GM12872 (cell line): ENCODE measurements around the gene NME7.

Experiments
- TF ChIP-seq, protein P1 (sequence below): IDR thresholded peaks from 3 replicates; pipeline ENCODE4 v1.5.1; 2011; ENCODE audit warnings: low read depth, mild to moderate bottlenecking, low read length, moderate library complexity; ENCODE audit not compliant: insufficient read depth

The NME7 gene

DNA sequence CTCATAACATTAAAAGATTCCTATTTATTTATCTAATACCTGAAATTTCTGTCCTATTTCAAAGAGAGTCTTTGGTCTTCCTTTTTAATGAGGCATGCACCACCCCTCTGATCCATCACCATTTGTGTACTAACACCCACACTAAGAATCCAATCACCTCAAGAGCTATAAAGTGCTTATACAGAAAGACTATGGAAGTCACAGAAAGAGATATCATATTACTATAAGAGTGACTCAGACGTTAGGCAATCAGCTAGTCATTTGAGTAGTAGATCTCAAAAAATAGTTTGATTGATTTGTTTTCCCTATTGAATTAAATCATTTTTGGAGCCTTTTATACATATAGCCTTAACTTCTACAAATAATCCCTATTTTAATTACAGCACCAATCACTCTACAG is 46.1 kb downstream of the NME7 start:
- TF ChIP-seq, protein P1, sequence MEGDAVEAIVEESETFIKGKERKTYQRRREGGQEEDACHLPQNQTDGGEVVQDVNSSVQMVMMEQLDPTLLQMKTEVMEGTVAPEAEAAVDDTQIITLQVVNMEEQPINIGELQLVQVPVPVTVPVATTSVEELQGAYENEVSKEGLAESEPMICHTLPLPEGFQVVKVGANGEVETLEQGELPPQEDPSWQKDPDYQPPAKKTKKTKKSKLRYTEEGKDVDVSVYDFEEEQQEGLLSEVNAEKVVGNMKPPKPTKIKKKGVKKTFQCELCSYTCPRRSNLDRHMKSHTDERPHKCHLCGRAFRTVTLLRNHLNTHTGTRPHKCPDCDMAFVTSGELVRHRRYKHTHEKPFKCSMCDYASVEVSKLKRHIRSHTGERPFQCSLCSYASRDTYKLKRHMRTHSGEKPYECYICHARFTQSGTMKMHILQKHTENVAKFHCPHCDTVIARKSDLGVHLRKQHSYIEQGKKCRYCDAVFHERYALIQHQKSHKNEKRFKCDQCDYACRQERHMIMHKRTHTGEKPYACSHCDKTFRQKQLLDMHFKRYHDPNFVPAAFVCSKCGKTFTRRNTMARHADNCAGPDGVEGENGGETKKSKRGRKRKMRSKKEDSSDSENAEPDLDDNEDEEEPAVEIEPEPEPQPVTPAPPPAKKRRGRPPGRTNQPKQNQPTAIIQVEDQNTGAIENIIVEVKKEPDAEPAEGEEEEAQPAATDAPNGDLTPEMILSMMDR: no peak

DNA sequence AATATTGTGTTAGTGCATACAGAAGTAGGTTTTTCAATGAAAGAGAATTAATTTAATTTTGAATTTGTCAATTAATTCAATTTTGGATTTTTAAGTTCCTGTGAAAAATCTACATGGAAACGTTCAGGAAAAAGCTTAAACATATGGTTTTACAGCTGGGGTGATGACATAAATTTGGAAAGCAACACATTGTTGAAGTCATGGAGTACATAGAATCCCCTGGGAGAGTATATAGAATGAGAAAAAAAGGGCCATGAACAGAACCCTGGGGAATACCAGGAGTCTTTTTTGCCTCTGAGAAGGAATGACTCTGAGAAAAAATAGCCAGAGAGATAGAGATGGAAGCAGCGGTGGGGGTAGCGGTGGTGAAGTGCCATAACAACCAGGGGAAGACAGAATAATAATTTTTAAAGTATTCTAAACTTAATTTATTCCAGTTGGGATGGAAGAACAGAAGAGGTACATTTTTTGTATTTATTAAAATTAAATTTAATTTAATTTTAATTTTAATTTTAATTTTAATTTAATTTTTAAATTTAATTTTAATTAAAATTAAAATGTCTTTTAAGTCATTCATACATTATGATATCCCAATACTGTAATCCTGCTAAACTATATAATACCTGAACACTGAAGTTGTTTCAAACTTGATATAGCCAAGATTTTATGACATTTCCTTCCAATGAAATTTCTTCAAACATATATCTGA is 48.9 kb downstream of the NME7 start:
- TF ChIP-seq, protein P1: no peak

DNA sequence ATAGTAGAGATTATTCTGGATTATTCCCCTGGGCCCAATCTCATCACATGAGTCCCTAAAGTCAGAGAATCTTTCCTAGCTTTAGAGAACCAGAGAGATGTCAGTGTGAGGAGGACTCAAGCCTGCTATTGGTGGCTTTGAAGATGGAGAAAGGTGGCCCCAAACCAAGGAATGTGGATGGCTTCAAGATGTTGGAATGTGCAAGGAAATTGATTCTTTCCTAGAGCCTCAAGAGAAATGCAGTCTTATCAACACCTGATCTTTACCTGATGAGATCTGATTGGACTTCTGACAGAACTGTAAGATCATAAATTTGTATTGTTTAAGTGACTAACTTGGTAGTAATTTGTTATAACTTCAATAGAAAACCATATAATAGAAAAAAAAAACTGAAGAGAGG is 51.0 kb downstream of the NME7 start:
- TF ChIP-seq, protein P1: no peak

DNA sequence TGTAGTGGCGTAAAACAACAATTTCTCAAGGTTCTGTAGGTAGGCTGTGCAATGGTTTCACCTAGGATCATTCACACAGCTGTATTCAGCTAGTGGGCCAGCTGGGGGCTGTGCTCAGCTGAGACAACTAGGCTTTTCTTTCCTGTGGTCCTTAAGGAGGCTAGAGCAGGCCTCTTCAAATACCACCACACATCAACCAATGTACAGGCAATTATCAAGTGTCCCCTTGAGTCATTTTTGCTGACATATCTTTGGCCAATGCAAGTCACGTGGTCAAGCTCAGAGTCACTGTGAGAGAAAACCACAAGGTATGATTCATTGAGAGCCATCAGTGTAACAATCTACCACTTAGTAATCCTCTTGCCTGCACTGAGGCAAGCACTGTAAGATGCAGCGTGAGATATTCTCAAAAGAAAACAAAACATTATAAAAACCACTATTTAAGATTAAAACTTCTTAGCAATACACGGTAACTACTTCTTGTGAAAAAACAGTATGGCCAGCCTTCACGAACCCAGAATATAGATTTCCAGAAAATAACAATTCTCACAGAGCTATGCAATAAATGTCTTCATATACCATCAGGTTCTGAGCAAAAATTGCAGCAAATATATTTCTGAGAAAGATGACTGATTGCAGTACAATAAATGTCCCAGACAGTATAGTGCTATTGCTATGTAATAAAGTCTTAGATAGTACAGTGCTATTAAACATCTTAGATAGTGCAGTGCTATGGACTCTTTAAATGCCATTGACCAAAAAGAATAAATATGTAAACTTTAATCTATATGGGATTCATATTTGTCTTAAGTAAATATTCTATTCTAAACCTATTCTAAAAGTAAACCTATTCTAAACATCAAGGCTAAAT is 55.3 kb downstream of the NME7 start:
- TF ChIP-seq, protein P1: no peak

DNA sequence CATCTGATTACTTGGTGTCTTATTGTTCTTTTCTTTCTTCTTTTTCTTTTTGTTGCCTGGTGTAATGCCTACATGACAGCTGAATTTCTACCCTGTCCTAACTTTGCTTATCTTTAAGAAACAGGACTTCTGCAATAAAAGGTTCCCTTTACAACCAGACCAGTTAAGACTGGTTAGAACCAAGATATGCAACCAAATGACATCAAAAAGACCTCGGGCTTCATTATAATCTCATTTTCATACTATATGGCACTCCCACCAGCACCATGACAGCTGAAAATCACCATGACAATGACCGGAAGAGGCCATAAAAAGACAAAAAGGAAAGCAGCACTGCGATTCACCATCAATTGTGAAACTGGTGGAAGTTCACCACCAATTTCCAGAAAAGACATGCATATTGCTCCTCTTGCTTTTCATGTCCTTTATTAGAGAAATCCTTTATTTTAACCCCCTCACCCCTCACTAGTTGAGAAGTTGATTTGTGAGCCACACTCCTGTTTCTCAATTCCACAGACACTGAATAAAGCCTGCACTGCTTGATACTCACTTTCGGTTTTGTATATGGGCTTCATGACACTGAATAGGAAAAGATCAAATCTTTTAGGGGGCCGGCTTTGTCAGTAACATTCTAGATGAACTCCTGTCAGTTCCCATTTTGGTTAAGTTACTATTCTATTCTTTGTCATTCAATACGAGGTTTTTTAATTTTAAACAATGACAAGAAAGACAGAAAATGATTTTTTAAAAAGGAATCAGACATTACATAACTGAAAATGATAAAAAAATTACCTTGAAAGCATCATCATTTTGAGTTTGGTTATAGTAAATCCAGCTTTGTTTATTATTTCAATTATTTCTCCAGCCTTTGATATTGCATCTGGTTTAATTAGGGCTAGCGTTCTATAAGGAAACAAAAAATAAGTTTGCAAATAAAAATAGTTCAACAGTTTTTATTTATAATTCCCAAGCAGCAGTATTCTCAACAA is 58.1 kb downstream of the NME7 start:
- TF ChIP-seq, protein P1: no peak

DNA sequence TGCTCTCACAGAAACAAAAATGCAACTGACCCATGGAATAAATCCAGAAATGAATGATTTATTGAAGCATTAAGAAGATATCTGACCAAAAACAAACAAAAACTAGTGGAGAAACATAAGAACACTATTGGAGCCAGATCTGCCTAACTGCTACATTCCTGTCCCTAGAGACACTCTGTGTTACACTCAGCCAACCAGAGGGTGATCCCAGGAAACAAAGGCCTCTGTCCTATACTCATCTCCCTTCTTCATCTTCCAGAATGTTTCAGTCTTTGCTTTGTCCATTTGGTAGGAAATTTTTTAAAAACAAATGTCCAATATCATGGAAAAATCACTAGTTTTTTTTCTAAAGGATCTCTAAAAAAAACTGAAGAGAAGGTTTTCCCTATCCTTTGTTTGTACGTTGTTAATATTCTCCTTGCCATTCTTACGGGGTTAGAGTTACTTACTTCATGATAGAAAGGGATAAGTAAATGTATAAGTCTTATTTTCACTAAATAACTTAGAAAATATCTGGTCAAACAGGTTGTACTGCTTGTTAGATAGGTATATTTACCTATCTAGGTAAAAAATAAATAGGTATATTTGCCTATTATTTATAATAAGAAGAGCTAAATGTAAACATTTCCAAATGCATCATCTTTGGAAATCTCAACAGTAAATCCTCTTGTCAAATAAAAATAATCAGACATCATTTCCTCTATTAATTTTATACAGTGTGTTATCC is 59.1 kb downstream of the NME7 start:
- TF ChIP-seq, protein P1: no peak
